Measurements from ENCODE around the gene NUP160. TPM values are rescaled to one million over a fixed set of nuclear protein-coding genes. Genes with fewer than 3 reads are reported as not detected.
"Not testable (repeated sequence)": the region's sequence is repeated elsewhere in the genome, so short reads cannot be mapped to it uniquely, and the experiment has no call there.

NUP160 gene
- total and polyA plus RNA-seq, 3 experiments from 2014 or later = 30.0 to 69.9 (median 65.1) TPM

DNA sequence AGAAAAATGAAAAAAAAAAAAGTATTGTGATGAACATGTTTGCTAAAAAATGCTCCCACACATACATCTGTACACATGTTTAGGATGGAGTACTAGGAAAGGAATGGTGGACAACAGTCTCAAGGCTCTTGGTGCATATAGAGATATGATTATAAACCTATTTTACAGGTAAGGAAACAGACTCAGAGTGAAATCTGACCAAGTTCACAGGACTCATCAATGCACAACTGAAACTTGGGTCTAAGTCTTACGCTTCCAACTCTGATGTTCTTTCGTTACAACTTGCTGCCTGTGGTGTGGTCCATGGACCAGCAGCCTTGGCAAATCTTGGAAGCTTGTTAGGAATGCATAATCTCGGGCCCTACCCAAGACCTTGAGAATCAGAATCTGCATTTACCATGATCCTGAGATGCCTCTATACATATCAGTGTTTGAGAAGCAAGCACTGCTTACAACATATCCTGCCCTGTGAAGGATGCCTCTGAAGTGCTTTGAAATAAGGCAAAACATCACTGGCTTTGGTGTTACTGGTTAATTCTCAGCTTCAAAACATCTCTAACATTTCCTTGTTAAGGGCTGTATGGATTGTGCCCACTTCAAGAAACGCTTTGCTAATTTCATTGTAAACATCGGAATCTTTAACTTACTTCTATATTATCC is 39.9 kb upstream of the NUP160 start:
- Mint-ChIP-seq H3K27me3 (peaks cover 1 to 3% of the 10 kb centered on the region in 2 donors), H3K4me1 (peaks cover 18 to 40% (median 33%) of the 10 kb centered on the region in 3 donors), H3K36me3 (no peaks in the 10 kb centered on the region), H3K9me3 (no peaks in the 10 kb centered on the region), H3K27ac (peak overlapping the region in 2 of 8 donors; percentile 38 to 46), H3K4me3 (no peak overlapping the region)
- Histone ChIP-seq H3K9me3 (ENCODE audit: low read length) (no peaks in the 10 kb centered on the region), H3K4me1 (ENCODE audit: insufficient read depth, low read length) (peaks cover 51% of the 10 kb centered on the region), H3K4me3 (ENCODE audit: low read length) (no peak overlapping the region), H3K36me3 (ENCODE audit: insufficient read depth, low read length) (no peaks in the 10 kb centered on the region), H3K27me3 (ENCODE audit: insufficient read depth, low read length, poor library complexity, severe bottlenecking) (no peaks in the 10 kb centered on the region), H3K27ac (ENCODE audit: low read depth, low read length) (no peak overlapping the region)
- ChIA-PET CTCF (no interaction called here), POLR2A (no interaction called here)
- peak in 1 of 5 donors; percentile 6 for DNase-seq

DNA sequence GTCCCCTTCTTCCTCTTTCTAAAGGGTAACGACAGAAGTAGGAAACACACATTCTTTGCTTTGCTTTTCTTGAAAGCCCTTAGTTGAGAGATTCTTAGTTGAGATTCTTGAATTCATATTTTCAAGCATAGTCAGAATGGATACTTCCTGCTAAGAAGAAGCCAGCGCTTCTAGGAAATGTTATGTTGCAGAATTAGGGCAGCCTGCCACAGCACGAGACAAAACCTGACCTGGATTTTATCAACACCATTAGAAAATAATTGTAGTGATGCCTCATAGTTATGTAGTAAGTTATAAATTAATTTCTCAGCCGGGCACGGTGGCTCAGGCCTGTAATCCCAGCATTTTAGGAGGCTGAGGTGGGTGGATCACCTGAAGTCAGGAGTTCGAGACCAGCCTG is 37.9 kb upstream of the NUP160 start:
- peak overlapping the region in 7 of 8 donors; percentile 78 to 96 (median 85) for H3K27ac Mint-ChIP-seq
- H3K36me3 ChIP-seq (ENCODE audit: insufficient read depth, low read length) = no peaks in the 10 kb centered on the region
- no peaks in the 10 kb centered on the region for H3K9me3 ChIP-seq (ENCODE audit: low read length)
- H3K4me3 ChIP-seq (ENCODE audit: low read length) = peak overlapping the region; percentile 21
- peaks cover 1 to 7% of the 10 kb centered on the region in 2 donors for H3K27me3 Mint-ChIP-seq
- H3K27ac ChIP-seq (ENCODE audit: low read depth, low read length) = no peak overlapping the region
- peaks cover 51% of the 10 kb centered on the region for H3K4me1 ChIP-seq (ENCODE audit: insufficient read depth, low read length)
- ChIA-PET POLR2A (interaction anchor here (0.6 kb wide), 1 partner anchor 38 kb away, joined by 4 read pairs; no protein-coding TSS in a partner anchor), CTCF (interaction anchor here (1.2 to 1.7 kb wide), 2 partner anchors 24 to 224 kb away, joined by 3 to 4 read pairs; no protein-coding TSS in a partner anchor)
- H3K4me1 Mint-ChIP-seq = peaks cover 18 to 40% (median 33%) of the 10 kb centered on the region in 3 donors
- H3K4me3 Mint-ChIP-seq = peak overlapping the region in 5 of 7 donors; percentile 31 to 73 (median 59)
- H3K36me3 Mint-ChIP-seq = no peaks in the 10 kb centered on the region
- H3K9me3 Mint-ChIP-seq = no peaks in the 10 kb centered on the region
- no peak for DNase-seq
- H3K27me3 ChIP-seq (ENCODE audit: insufficient read depth, low read length, poor library complexity, severe bottlenecking) = no peaks in the 10 kb centered on the region

DNA sequence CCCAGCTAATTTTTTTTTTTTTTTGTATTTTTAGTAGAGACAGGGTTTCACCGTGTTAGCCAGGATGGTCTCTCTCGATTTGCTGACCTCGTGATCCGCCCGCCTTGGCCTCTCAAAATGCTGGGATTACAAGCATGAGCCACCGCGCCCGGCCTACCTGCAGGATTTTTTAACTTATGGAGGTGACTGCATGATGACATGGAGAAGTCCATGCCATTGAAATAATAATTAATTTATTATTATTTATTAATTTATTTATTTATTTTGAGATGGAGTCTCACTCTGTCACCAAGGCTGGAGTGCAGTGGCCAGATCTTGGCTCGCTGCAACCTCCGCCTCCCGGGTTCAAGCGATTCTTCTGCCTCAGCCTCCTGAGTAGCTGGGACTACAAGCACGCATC is 34.3 kb upstream of the NUP160 start:
- H3K4me3 Mint-ChIP-seq; POLR2A ChIA-PET; H3K9me3 Mint-ChIP-seq; H3K27ac ChIP-seq (ENCODE audit: low read depth, low read length); H3K36me3 ChIP-seq (ENCODE audit: insufficient read depth, low read length); H3K36me3 Mint-ChIP-seq; H3K27me3 ChIP-seq (ENCODE audit: insufficient read depth, low read length, poor library complexity, severe bottlenecking); H3K9me3 ChIP-seq (ENCODE audit: low read length); H3K4me3 ChIP-seq (ENCODE audit: low read length); DNase-seq: not testable (repeated sequence)
- Mint-ChIP-seq H3K4me1 (peaks cover 5 to 17% (median 11%) of the 10 kb centered on the region in 3 donors), H3K27me3 (peaks cover 11 to 22% of the 10 kb centered on the region in 2 donors), H3K27ac (peak overlapping the region in 1 of 8 donors; percentile 54)
- H3K4me1 ChIP-seq (ENCODE audit: insufficient read depth, low read length) = peaks cover 24% of the 10 kb centered on the region
- CTCF ChIA-PET = interaction anchor here (1.0 kb wide), 1 partner anchor 14 kb away, joined by 3 read pairs; no protein-coding TSS in a partner anchor

DNA sequence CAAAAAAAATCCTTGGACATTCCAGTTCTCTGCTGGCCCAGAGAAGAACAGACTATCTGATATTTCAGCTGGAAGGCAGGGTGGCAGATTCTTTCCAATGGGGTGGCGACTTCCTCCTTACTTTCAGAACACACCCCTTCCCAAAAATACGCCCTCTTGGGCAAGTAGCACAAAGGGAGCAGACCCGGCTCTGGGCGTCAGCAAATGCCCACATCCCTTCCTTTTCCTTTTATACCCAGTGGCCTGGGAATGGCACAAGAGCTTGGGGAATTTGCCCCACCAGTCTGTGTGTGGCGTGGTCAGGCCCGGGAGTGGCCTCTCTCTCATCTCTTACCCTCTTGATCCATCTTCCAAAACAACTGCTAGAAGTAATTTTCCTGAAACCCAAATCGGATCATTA is 33.0 kb upstream of the NUP160 start:
- ChIA-PET CTCF (interaction anchor here (1.0 kb wide), 1 partner anchor 31 kb away, joined by 3 read pairs; no protein-coding TSS in a partner anchor), POLR2A (no interaction called here)
- no peaks in the 10 kb centered on the region for H3K9me3 ChIP-seq (ENCODE audit: low read length)
- Mint-ChIP-seq H3K27me3 (peaks cover 11 to 25% of the 10 kb centered on the region in 2 donors), H3K27ac (peak overlapping the region in 1 of 8 donors; percentile 38), H3K4me1 (peaks cover 3 to 15% (median 8%) of the 10 kb centered on the region in 3 donors), H3K4me3 (no peak overlapping the region), H3K36me3 (peaks cover 0 to 8% (median 2%) of the 10 kb centered on the region in 3 donors), H3K9me3 (peaks cover 2 to 7% (median 6%) of the 10 kb centered on the region in 5 donors)
- H3K27ac ChIP-seq (ENCODE audit: low read depth, low read length) = no peak overlapping the region
- no peaks in the 10 kb centered on the region for H3K36me3 ChIP-seq (ENCODE audit: insufficient read depth, low read length)
- H3K4me3 ChIP-seq (ENCODE audit: low read length) = no peak overlapping the region
- no peak for DNase-seq
- H3K4me1 ChIP-seq (ENCODE audit: insufficient read depth, low read length) = peaks cover 17% of the 10 kb centered on the region
- no peaks in the 10 kb centered on the region for H3K27me3 ChIP-seq (ENCODE audit: insufficient read depth, low read length, poor library complexity, severe bottlenecking)

DNA sequence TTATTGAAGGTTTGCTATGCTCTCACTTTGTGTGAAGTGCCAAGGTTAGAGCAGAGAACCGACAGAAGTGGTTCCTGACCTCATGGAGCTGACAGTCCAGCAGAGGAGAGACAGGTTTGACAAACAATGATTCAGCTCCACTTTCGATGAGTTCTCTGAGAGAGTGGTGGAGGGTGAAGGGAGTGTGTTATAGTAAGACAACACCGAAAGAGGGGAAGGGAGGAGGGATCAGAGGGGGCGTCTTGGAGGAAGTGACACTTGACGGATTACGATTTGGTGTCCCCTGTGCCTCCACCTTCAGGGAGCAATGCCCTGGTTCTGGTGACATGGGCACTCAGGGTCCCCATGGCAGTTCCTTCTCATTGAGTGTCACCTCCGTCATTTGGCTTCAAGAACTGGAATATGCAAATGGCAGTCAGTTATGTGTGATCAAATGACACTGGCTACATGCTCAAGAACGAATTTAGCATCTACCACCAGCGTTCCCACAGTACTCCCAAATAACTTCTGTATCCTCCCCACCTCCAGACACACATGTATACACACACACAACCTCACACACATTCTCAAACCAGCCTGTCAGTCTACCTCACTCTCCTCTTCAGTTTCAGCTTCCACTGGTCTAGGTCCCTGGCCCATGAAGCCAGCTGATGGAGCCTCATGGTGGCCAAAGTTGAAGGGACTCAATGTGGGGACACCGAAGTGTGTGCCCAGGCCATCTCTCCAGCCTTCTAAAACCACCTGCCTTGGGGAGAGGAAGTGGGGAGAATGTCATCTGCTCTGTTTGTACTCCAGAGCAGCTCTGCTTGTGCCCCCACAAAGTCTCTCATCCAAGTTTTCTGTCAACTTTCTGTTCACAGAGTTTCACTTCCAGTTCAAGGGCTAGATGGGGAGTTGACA is 31.4 kb upstream of the NUP160 start:
- peaks cover 5 to 17% (median 13%) of the 10 kb centered on the region in 5 donors for H3K9me3 Mint-ChIP-seq
- Histone ChIP-seq H3K9me3 (ENCODE audit: low read length) (no peaks in the 10 kb centered on the region), H3K36me3 (ENCODE audit: insufficient read depth, low read length) (no peaks in the 10 kb centered on the region), H3K4me3 (ENCODE audit: low read length) (no peak overlapping the region), H3K27me3 (ENCODE audit: insufficient read depth, low read length, poor library complexity, severe bottlenecking) (no peaks in the 10 kb centered on the region), H3K27ac (ENCODE audit: low read depth, low read length) (no peak overlapping the region), H3K4me1 (ENCODE audit: insufficient read depth, low read length) (peaks cover 2% of the 10 kb centered on the region)
- no peak overlapping the region for H3K27ac Mint-ChIP-seq
- H3K27me3 Mint-ChIP-seq = peaks cover 11 to 24% of the 10 kb centered on the region in 2 donors
- peaks cover 0 to 2% (median 0%) of the 10 kb centered on the region in 3 donors for H3K4me1 Mint-ChIP-seq
- no peak overlapping the region for H3K4me3 Mint-ChIP-seq
- no peak for DNase-seq
- ChIA-PET POLR2A (no interaction called here), CTCF (no interaction called here)
- peaks cover 0 to 8% (median 2%) of the 10 kb centered on the region in 3 donors for H3K36me3 Mint-ChIP-seq

DNA sequence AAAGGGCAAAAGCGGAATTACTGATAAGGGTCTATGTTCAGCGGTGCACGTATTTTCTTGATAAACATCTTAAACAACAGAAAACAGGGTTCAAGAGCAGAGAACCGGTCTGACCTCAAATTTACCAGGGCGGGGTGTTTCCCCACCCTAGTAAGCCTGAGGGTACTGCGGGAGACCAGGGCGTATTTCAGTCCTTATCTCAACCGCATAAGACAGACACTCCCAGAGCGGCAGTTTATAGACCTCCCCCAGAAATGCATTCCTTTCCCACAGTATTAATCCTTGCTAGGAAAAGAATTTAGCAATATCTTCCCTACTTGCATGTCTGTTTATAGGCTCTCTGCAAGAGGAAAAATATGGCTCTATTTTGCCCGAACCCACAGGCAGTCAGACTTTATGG is 27.7 kb upstream of the NUP160 start:
- H3K4me3 Mint-ChIP-seq; H3K36me3 ChIP-seq (ENCODE audit: insufficient read depth, low read length); H3K27ac Mint-ChIP-seq; POLR2A ChIA-PET; H3K4me1 ChIP-seq (ENCODE audit: insufficient read depth, low read length); H3K27me3 ChIP-seq (ENCODE audit: insufficient read depth, low read length, poor library complexity, severe bottlenecking); H3K4me3 ChIP-seq (ENCODE audit: low read length); H3K9me3 ChIP-seq (ENCODE audit: low read length); H3K4me1 Mint-ChIP-seq; DNase-seq; H3K27ac ChIP-seq (ENCODE audit: low read depth, low read length); CTCF ChIA-PET: not testable (repeated sequence)
- peaks cover 0 to 12% (median 3%) of the 10 kb centered on the region in 3 donors for H3K36me3 Mint-ChIP-seq
- H3K27me3 Mint-ChIP-seq = peaks cover 13 to 18% of the 10 kb centered on the region in 2 donors
- H3K9me3 Mint-ChIP-seq = peaks cover 5 to 19% (median 15%) of the 10 kb centered on the region in 5 donors

DNA sequence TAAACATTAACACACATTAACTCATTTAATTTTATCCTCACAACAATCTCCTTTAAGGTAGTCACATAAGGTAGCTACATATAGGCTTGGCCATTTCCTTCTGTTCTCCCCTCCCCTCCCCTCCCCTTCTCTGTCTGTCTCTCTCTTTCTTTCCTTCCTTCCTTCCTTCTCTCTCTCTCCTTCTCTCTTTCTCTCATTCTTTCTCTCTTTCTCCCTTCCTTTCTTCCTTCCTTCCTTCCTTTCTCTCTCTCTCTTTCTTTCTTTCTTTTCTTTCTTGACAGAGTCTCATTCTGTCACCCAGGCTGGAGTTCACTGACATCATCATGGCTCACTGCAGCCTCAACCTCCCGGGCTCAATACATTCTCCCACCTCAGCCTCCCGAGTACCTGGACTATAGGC is 22.3 kb upstream of the NUP160 start:
- peaks cover 0 to 5% of the 10 kb centered on the region in 2 donors for H3K27me3 Mint-ChIP-seq
- Histone ChIP-seq H3K27me3 (ENCODE audit: insufficient read depth, low read length, poor library complexity, severe bottlenecking) (no peaks in the 10 kb centered on the region), H3K36me3 (ENCODE audit: insufficient read depth, low read length) (no peaks in the 10 kb centered on the region), H3K4me3 (ENCODE audit: low read length) (no peak overlapping the region), H3K27ac (ENCODE audit: low read depth, low read length) (no peak overlapping the region), H3K4me1 (ENCODE audit: insufficient read depth, low read length) (no peaks in the 10 kb centered on the region), H3K9me3 (ENCODE audit: low read length) (no peaks in the 10 kb centered on the region)
- peaks cover 0 to 5% (median 0%) of the 10 kb centered on the region in 3 donors for H3K4me1 Mint-ChIP-seq
- POLR2A ChIA-PET = no interaction called here
- H3K27ac Mint-ChIP-seq = peak overlapping the region in 1 of 8 donors; percentile 4
- peaks cover 0 to 8% (median 4%) of the 10 kb centered on the region in 5 donors for H3K9me3 Mint-ChIP-seq
- DNase-seq = no peak
- H3K4me3 Mint-ChIP-seq = no peak overlapping the region
- peaks cover 0 to 4% (median 1%) of the 10 kb centered on the region in 3 donors for H3K36me3 Mint-ChIP-seq
- CTCF ChIA-PET = no interaction called here

All from CD8-positive, alpha-beta memory T cell (primary cell).